ENCODE measurements around the gene ELOVL5. TPM values are rescaled to one million over a fixed set of nuclear protein-coding genes. Genes with fewer than 3 reads are reported as not detected.

The ELOVL5 gene
- total and polyA plus RNA-seq, 2 donors: 54.3 to 72.6 TPM

DNA sequence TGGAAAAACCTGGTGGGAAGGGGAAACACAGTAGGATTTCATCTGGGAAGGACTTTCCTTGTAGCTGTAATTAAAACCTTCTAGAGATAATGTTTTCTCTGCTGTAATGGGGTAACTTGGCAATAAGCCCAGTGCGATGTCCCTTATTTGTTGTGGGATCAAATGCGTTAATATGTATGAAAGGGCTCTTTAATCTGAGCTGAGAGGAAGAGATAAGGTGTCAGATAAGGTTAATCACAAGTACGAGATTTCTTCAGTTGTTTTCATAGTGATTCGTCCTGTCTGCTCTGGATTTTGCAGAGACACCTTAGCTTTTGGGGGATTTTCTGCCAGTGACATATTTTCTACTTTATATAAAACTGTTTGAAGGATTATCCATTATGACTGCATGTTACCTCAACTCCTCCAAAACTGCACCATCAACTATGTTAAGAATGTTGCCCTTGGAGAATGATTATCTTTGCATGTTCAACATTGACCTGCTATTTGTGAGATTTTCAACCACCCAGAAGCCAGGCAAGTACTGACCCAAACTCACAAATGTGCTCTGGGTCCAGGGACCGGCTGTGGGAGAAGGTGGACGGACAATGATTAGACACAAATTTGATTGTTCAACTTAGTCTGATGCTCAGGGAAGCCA, 21.2 kb upstream of the ELOVL5 start:
- Histone ChIP-seq H3K4me1 (ENCODE audit: insufficient read depth) (no peaks in the 10 kb centered on the region), H3K27ac (ENCODE audit: low read depth) (no peak overlapping the region), H3K36me3 (ENCODE audit: insufficient read depth) (no peaks in the 10 kb centered on the region), H3K4me3 (ENCODE audit: low read depth, low read length) (no peak overlapping the region)
- WGBS: 53% methylated on average over 6 of the region's 6 CpGs
- no peak for DNase-seq (ENCODE audit: extremely low spot score)

DNA sequence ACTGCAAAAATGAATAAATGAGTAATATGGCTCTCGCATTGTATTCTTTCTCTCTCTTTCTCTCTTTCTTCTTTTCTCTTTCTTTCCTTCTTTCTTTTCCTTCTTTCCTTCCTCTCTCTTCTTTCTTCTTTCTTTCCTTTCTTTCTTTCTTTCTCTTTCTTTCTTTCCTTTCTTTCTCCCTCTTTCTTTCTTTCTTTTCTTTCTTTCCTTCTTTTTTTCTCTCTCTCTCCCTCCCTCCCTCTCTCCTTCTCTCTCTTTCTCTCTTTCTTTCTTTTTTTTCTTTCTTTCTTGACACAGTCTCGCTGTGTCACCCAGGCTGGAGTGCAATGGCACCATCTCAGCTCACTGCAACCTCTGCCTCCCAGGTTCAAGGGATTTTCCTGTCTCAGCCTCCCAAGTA, 20.3 kb upstream of the ELOVL5 start:
- Histone ChIP-seq H3K4me1 (ENCODE audit: insufficient read depth) (no peaks in the 10 kb centered on the region), H3K27ac (ENCODE audit: low read depth) (no peak overlapping the region), H3K36me3 (ENCODE audit: insufficient read depth) (no peaks in the 10 kb centered on the region), H3K4me3 (ENCODE audit: low read depth, low read length) (no peak overlapping the region)
- WGBS: 98% methylated on average over 2 of the region's 2 CpGs
- no peak for DNase-seq (ENCODE audit: extremely low spot score)

DNA sequence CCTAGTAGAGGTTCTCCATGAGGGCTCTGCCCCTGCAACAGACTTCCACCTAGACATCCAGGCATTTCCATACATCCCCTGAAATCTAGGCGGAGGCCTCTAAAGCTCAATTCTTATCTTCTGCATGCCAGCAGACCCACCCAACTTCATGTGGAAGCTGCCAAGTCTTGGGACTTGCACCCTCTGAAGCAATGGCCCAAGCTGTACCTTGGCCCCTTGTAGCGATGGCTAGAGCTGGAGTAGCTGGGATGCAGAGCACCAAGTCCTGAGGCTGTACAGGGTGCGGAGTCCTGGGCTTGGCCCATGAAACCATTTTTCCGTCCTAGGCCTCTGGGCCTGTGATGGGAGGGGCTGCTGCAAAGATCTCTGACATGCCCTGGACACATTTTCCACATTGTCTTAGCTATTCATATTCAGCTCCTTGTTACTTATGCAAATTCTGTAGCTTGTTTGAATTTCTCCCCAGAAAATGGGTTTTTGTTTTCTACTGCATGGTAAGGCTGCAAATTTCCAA, 17.4 kb upstream of the ELOVL5 start:
- no peaks in the 10 kb centered on the region for H3K4me1 ChIP-seq (ENCODE audit: insufficient read depth)
- no peaks in the 10 kb centered on the region for H3K36me3 ChIP-seq (ENCODE audit: insufficient read depth)
- 95% methylated on average over 4 of the region's 4 CpGs for WGBS
- H3K27ac ChIP-seq (ENCODE audit: low read depth): no peak overlapping the region
- no peak overlapping the region for H3K4me3 ChIP-seq (ENCODE audit: low read depth, low read length)
- no peak for DNase-seq (ENCODE audit: extremely low spot score)

DNA sequence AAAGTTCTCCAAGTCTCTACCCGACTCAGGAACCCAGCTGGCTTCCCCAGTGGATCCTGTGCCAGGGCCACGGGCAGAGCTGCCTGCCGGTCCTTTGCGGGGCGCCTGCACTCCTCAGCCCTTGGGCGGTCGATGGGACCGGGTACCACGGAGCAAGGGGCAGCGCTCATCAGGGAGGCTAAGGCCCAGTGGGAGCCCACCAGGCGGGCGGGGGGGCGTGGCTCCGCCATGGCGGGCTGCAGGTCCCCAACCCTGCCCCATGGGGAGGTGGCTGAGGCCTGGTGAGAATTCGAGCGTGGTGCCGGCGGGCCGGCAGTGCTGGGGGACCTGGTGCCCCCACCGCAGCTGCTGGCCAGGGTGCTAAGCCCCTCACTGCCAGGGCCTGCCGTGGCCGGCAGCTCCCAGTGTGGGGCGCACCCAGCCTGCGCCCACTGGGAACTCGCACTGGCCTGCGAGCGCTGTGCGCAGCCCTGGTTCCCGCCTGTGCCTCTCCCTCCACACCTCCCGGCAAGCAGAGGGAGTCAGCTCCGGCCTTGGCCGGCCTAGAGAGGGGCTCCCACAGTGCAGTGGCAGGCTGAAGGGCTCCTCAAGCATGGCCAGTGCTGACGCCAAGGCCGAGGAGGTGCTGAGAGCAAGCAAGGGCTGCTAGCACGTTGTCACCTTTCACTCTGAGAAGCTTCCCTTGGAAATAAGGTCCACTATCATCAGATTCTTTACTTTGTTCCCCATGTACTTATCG, 14.8 kb upstream of the ELOVL5 start:
- DNase-seq (ENCODE audit: extremely low spot score): no peak
- 96% methylated on average over 37 of the region's 37 CpGs for WGBS
- H3K36me3 ChIP-seq (ENCODE audit: insufficient read depth): no peaks in the 10 kb centered on the region
- H3K4me1 ChIP-seq (ENCODE audit: insufficient read depth): no peaks in the 10 kb centered on the region
- no peak overlapping the region for H3K27ac ChIP-seq (ENCODE audit: low read depth)
- no peak overlapping the region for H3K4me3 ChIP-seq (ENCODE audit: low read depth, low read length)

DNA sequence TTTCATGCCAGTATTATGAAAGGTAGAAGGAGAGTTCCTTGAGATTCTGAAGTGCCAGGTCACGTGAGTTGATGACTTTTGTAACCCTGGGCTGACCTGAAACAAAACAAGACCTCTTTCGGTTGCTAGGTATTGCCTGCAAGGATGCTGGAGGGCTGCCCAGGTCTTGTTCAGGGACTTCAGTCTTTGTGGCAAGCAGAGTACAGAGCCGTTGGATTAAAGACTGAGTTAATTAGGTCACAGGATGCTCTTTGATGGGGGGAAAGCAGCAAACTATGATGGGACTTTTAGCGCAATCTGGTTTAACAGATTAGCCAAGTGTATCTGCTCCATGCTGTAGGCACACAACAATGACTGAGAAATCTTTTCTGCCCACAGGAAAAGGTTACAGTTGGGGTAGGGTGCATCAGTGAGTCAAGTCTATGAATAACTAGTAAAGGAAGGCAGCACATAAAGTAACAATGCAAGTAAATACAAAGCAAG, 12.8 kb upstream of the ELOVL5 start:
- WGBS: 79% methylated on average over 4 of the region's 4 CpGs
- Histone ChIP-seq H3K27ac (ENCODE audit: low read depth) (no peak overlapping the region), H3K4me3 (ENCODE audit: low read depth, low read length) (no peak overlapping the region), H3K36me3 (ENCODE audit: insufficient read depth) (no peaks in the 10 kb centered on the region), H3K4me1 (ENCODE audit: insufficient read depth) (no peaks in the 10 kb centered on the region)
- no peak for DNase-seq (ENCODE audit: extremely low spot score)

DNA sequence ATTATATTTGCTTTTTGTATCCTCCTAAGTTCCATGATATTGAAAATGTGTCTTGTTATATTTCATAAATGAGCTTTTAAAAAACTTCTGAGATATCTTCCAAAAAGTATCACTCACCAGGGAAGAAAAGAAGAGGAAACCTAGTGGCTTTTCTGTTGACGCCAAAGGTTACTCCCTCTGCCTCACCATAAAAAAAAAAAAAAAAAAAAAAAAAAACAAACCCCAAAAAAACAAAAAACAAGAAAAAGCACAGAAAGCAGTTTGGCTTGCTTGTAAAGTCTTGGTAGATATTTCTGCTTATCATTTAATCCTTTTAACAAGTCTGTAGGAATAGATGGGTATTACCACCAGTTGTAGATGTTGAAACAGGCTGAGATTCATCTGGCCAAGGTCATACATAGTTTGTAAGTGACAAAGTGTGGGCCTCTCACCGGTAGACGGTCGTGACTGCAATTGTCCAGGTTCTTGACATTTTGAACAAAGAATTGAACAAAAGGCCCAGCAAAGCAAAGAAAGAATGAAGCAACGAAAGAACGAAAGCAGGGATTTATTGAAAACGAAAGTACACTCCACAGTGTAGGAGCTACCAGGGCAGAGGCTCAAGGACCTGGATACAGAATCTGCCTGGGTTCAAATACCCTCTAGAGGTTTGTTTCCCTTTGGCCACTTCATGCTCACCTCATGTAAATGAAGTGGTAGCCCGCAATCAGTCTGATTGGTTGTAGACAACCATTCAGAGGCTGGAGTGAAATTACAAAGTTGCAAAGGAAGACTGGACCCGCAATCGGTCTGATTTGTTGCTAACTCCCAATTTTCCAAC, 11.6 kb upstream of the ELOVL5 start:
- WGBS: 40% methylated on average over 10 of the region's 10 CpGs
- Histone ChIP-seq H3K27ac (ENCODE audit: low read depth) (peak overlapping the region; percentile 76), H3K4me1 (ENCODE audit: insufficient read depth) (no peaks in the 10 kb centered on the region), H3K4me3 (ENCODE audit: low read depth, low read length) (peak overlapping the region; percentile 66), H3K36me3 (ENCODE audit: insufficient read depth) (no peaks in the 10 kb centered on the region)
- DNase-seq (ENCODE audit: extremely low spot score): no peak

DNA sequence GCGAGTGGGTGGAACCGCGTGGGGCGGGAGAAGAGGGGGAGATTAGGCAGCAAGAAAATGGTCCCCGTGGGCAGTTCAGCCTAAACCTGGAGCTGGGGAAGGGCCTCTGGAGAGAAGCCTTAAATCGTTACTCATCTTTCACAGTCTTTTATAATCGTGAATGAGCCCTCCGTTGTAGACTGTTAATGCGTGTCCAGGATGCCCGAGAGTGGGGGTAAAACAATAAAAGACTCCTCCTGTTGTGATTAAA, 11.0 kb upstream of the ELOVL5 start:
- peak overlapping the region; percentile 66 for H3K4me3 ChIP-seq (ENCODE audit: low read depth, low read length)
- DNase-seq (ENCODE audit: extremely low spot score): no peak
- 2% methylated on average over 10 of the region's 10 CpGs for WGBS
- no peaks in the 10 kb centered on the region for H3K36me3 ChIP-seq (ENCODE audit: insufficient read depth)
- no peaks in the 10 kb centered on the region for H3K4me1 ChIP-seq (ENCODE audit: insufficient read depth)
- H3K27ac ChIP-seq (ENCODE audit: low read depth): peak overlapping the region; percentile 75

DNA sequence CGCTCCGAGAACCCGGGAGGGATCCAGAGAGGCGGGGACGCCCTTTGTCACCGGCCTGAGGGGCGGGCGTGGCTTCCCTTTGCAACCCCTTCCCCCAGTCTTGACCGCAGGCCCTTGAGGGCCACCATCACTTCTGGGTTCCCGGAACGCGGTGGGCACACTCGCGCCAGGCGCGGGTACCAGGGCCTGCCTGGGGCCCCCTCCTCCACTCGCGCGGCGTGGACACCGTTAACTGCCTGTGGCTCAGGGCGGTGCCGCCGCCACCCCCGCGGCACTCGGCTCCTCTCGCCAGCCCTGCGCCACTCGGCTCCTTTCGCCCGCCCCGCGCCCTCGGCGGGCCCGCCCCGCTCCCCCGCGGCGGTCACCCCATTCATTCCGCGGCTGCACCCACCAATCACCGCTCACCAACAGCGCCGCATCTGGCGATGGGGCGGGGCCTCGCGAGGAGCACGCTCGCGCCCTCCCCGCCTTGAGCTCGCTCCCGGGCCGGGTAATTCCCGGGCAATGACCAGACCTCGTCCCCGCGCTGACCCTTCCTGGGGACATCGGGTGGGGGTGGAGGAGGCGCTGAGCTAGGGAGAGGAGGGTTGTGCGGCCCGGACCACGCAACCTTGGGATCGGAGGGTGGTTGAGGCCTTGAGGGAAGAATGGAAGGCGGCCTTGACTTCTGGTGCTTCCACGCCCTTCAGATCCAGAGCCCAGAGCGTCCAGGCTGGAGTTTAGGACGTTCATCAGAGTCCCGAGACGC, 10.5 kb upstream of the ELOVL5 start:
- Histone ChIP-seq H3K27ac (ENCODE audit: low read depth) (peak overlapping the region; percentile 93), H3K4me3 (ENCODE audit: low read depth, low read length) (peak overlapping the region; percentile 66), H3K36me3 (ENCODE audit: insufficient read depth) (no peaks in the 10 kb centered on the region), H3K4me1 (ENCODE audit: insufficient read depth) (no peaks in the 10 kb centered on the region)
- DNase-seq (ENCODE audit: extremely low spot score): peak; percentile 84
- WGBS: under 1% methylated on average over 73 of the region's 73 CpGs

DNA sequence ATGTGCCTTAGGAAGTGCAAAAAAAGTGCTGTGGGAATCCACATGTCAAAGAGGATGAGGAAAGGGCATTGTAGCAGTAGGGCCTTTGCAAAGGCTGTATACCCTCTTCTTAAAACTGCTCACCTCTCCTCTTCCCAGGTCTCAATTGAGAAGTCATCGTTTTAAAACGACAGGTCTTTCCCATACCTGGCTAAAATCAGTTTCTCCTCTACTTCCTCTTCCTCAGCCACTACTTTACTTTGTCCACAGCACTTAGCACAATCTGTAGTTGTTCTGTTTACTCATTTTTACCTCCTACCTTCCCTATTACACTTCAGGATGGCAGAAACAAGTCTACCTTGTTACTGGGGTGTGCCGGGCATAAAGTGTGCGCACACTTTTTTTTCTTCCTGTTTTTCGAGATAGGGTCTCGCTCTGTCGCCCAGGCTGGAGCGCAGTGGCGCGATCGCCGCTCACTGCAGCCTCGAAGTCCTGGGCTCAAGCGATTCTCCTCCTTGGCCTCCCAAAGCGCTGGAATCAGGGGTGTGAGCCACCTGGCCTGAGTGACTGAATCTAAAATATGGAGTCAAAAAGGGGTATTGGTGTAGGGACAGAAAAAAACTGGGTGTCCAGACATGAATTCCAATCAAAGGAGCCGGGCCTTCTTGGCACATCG, 9.8 kb upstream of the ELOVL5 start:
- H3K27ac ChIP-seq (ENCODE audit: low read depth): peak overlapping the region; percentile 93
- no peaks in the 10 kb centered on the region for H3K4me1 ChIP-seq (ENCODE audit: insufficient read depth)
- WGBS: 28% methylated on average over 17 of the region's 17 CpGs
- no peak for DNase-seq (ENCODE audit: extremely low spot score)
- H3K4me3 ChIP-seq (ENCODE audit: low read depth, low read length): peak overlapping the region; percentile 66
- no peaks in the 10 kb centered on the region for H3K36me3 ChIP-seq (ENCODE audit: insufficient read depth)

DNA sequence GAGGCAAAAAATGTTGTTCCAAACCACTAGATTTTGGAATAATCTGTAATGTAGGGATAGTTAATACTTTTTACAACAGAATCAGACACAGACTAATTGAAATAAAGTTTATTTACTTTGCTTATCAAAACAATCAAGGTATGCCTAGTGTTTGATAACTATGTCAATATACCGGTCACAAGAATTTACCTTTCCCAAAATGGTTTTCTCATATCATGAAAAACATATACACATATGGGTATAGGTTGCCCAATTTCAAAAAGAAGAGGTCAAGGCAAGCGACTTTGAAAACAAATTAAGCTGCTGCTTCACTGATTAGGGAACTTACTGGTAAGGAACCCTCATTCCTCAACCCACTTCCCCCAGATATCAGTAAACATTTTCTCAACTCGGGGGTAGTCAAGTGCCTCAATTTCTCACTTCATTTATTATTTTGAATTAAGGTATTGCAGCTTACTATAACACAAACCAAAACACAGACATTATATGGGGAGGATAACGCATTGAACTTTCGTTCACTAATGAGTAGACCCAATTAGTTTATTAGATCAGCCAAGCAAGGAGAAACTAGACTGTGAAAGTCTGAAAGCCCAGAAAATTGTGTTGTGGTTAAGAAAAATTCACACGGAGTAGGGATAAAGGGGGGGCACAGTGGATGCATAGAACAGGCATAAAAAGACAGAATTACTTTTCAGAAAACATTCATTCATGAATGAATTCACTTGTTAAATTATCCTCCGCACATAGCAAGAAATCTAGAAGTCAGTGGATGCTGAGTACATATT, 9.0 kb upstream of the ELOVL5 start:
- WGBS: 89% methylated on average over 7 of the region's 7 CpGs

DNA sequence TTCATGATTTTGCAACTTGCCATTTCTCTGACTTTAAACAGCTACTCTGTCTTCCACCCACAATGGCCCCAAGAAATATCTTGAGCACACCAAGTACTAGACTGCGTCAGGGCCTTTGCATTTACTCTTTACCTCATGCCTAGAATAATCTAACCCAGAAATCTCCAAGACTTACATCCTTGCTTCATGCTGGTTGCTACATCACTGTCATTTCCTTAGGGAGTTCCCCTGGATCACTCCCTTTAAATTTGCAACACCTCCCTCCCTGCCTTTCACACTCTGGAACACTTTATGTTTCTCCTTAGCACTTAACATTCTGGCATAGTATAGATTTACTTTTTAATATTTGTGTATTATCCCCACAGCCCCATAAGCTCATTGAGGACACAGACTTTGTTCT, 4.9 kb upstream of the ELOVL5 start:
- WGBS: 86% methylated on average over 1 of the region's 1 CpG
- Histone ChIP-seq H3K36me3 (ENCODE audit: insufficient read depth) (no peaks in the 10 kb centered on the region), H3K4me3 (ENCODE audit: low read depth, low read length) (no peak overlapping the region), H3K27ac (ENCODE audit: low read depth) (no peak overlapping the region), H3K4me1 (ENCODE audit: insufficient read depth) (no peaks in the 10 kb centered on the region)
- DNase-seq (ENCODE audit: extremely low spot score): no peak

More for the DNA sequence above, 9.0 kb upstream of the ELOVL5 start:
- no peak overlapping the region for H3K4me3 ChIP-seq (ENCODE audit: low read depth, low read length)
- no peak overlapping the region for H3K27ac ChIP-seq (ENCODE audit: low read depth)
- no peak for DNase-seq (ENCODE audit: extremely low spot score)
- H3K36me3 ChIP-seq (ENCODE audit: insufficient read depth): no peaks in the 10 kb centered on the region
- H3K4me1 ChIP-seq (ENCODE audit: insufficient read depth): no peaks in the 10 kb centered on the region

DNA sequence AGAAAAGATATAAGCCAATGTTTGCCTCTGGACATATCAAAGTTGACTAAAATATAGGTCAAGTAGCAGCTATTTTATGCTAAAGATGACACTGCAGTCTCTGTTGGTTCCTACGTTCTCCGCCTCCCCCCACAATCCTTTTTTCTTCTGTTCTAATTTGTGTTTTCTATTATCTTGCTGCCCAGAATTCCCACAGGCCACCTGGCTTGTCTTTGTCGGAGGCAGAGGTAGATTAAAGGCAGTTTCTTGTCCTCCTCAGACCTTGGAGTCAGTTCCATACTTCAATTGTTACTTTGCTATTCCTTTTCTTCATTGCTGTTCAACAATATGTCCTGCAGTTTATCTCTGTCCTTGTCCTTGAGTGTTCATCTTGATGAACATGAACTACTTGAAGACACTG, 3.6 kb upstream of the ELOVL5 start:
- Histone ChIP-seq H3K4me3 (ENCODE audit: low read depth, low read length) (no peak overlapping the region), H3K27ac (ENCODE audit: low read depth) (no peak overlapping the region), H3K36me3 (ENCODE audit: insufficient read depth) (no peaks in the 10 kb centered on the region), H3K4me1 (ENCODE audit: insufficient read depth) (no peaks in the 10 kb centered on the region)
- no peak for DNase-seq (ENCODE audit: extremely low spot score)
- WGBS: 64% methylated on average over 3 of the region's 3 CpGs
